H1 (cell line): ENCODE results near the gene GRK5. TPM values are rescaled to one million over a fixed set of nuclear protein-coding genes. Genes with fewer than 3 reads are reported as not detected.

Experiments
- CTCF ChIA-PET: fragments of 300-600 bp; sonication (Branson Sonifier 250); formaldehyde crosslinking; loops from one replicate; lab custom pipeline; 2021; ENCODE audit not compliant: partially characterized antibody; lab: Charles Lee
- POLR2A ChIA-PET: fragments of 300-600 bp; sonication (Branson Sonifier 250); formaldehyde crosslinking; loops from one replicate; lab custom pipeline; 2021; ENCODE audit warnings: inconsistent platforms; ENCODE audit not compliant: partially characterized antibody; lab: Charles Lee
- DNase-seq, 2 experiments: peaks; one replicate each; pipeline versions ENCODE4 v3.0.0 to v3.0.0-alpha.2; 2010 to 2022; ENCODE audit warnings: low spot score in 2 of 2, low read depth in 1 of 2, mixed read lengths in 1 of 2
- FAIRE-seq: peaks from 2 replicates; lab custom pipeline; 2011; peaks lifted over from hg19 to GRCh38; lab: Jason Lieb, UNC
- H2AFZ ChIP-seq: 2 replicates; pipeline ENCODE4 v1.8.1; 2012; ENCODE audit warnings: low read length, inconsistent platforms
- H2AK5ac ChIP-seq: 2 replicates; pipeline ENCODE4 v1.6.1; 2013; ENCODE audit warnings: low read depth, low read length
- H2BK120ac ChIP-seq: replicated peaks from 2 replicates; pipeline ENCODE3; 2013; ENCODE audit warnings: low read depth, low read length, inconsistent platforms
- H2BK12ac ChIP-seq: 2 replicates; pipeline ENCODE4 v1.6.1; 2013; ENCODE audit warnings: low read depth, low read length
- H2BK15ac ChIP-seq: 2 replicates; pipeline ENCODE4 v1.6.1; 2013; ENCODE audit warnings: low read length
- H2BK20ac ChIP-seq: 2 replicates; pipeline ENCODE4 v1.6.1; 2013; ENCODE audit warnings: low read length
- H2BK5ac ChIP-seq: 2 replicates; pipeline ENCODE4 v1.6.1; 2013; ENCODE audit warnings: low read depth, low read length
- H3K14ac ChIP-seq: 2 replicates; pipeline ENCODE4 v1.6.1; 2013; ENCODE audit warnings: inconsistent platforms; ENCODE audit not compliant: insufficient read length
- H3K18ac ChIP-seq: 2 replicates; pipeline ENCODE4 v1.6.1; 2013; ENCODE audit warnings: low read length; ENCODE audit errors: extremely low read depth
- H3K23ac ChIP-seq: 2 replicates; pipeline ENCODE4 v1.6.1; 2013; ENCODE audit warnings: inconsistent platforms; ENCODE audit not compliant: insufficient read length
- H3K23me2 ChIP-seq: 2 replicates; pipeline ENCODE4 v1.6.1; 2013; ENCODE audit warnings: low read depth, low read length
- H3K27ac ChIP-seq: 2 replicates; pipeline ENCODE4 v1.6.1; 2011; ENCODE audit warnings: low read depth, low read length, inconsistent platforms
- H3K27me3 ChIP-seq, 4 experiments: replicated peaks in 1 of 4; 1 replicate in 1 of 4; 2 replicates in 3 of 4; pipeline versions ENCODE4 v1.6.1 to v1.8.1; 2011 to 2013; ENCODE audit warnings: low read length in 3 of 4, mild to moderate bottlenecking in 3 of 4, inconsistent platforms in 2 of 4, mixed read lengths in 2 of 4, moderate library complexity in 1 of 4; ENCODE audit not compliant: control insufficient read depth in 3 of 4, insufficient read depth in 3 of 4; ENCODE audit errors: extremely low read depth in 1 of 4
- H3K36me3 ChIP-seq, 4 experiments: 2 replicates each; pipeline versions ENCODE4 v1.6.1 to v1.8.1; 2011 to 2013; ENCODE audit warnings: mild to moderate bottlenecking in 4 of 4, low read length in 3 of 4, moderate library complexity in 2 of 4, control low read depth in 1 of 4, inconsistent platforms in 1 of 4; ENCODE audit not compliant: insufficient read depth in 4 of 4, control insufficient read depth in 2 of 4
- H3K4ac ChIP-seq: replicated peaks from 2 replicates; pipeline ENCODE3; 2013; ENCODE audit warnings: low read length, low read depth, mixed read lengths, inconsistent platforms; ENCODE audit not compliant: insufficient read length
- H3K4me1 ChIP-seq, 4 experiments: replicated peaks in 1 of 4; 1 replicate in 1 of 4; 2 replicates in 3 of 4; pipeline versions ENCODE4 v1.6.1 to v1.8.1; 2011 to 2013; ENCODE audit warnings: low read length in 3 of 4, inconsistent platforms in 2 of 4, mixed read lengths in 1 of 4; ENCODE audit not compliant: insufficient read depth in 4 of 4, control insufficient read depth in 3 of 4
- H3K4me2 ChIP-seq, 2 experiments: 2 replicates each; pipeline versions ENCODE4 v1.6.1 to v1.8.1; 2011 to 2013; ENCODE audit warnings: low read depth in 2 of 2, low read length in 2 of 2, control low read depth in 1 of 2, inconsistent platforms in 1 of 2, mild to moderate bottlenecking in 1 of 2; ENCODE audit not compliant: insufficient read depth in 1 of 2
- H3K4me3 ChIP-seq, 4 experiments: fragments of 200-600, 300-600 bp in 1 of 4; sonication (generic), shearing (Covaris generic), sonication (Bioruptor Twin) in 1 of 4; 2 replicates each; pipeline versions ENCODE4 v1.5.1 to v1.8.1; 2011 to 2016; ENCODE audit warnings: low read length in 4 of 4, low read depth in 3 of 4, control low read depth in 2 of 4, inconsistent platforms in 2 of 4, mild to moderate bottlenecking in 2 of 4, mixed read lengths in 1 of 4, moderate library complexity in 1 of 4; ENCODE audit not compliant: insufficient read depth in 2 of 4; ENCODE audit errors: extremely low read depth in 1 of 4
- H3K56ac ChIP-seq: replicated peaks from 2 replicates; pipeline ENCODE3; 2013; ENCODE audit warnings: low read depth, mild to moderate bottlenecking, mixed read lengths, low read length, inconsistent platforms; ENCODE audit not compliant: insufficient read length
- H3K79me1 ChIP-seq: 2 replicates; pipeline ENCODE4 v1.6.1; 2013; ENCODE audit warnings: low read depth, low read length, control low read depth
- H3K79me2 ChIP-seq, 2 experiments: 2 replicates each; pipeline versions ENCODE4 v1.6.1 to v1.8.1; 2012 to 2013; ENCODE audit warnings: low read length in 2 of 2, mild to moderate bottlenecking in 2 of 2, inconsistent platforms in 1 of 2; ENCODE audit not compliant: insufficient read depth in 2 of 2, control insufficient read depth in 1 of 2
- H3K9ac ChIP-seq, 4 experiments: replicated peaks in 1 of 4; 1 replicate in 1 of 4; 2 replicates in 3 of 4; pipeline versions ENCODE4 v1.6.1 to v1.8.1; 2011 to 2013; ENCODE audit warnings: low read depth in 3 of 4, low read length in 3 of 4, control low read depth in 2 of 4, mild to moderate bottlenecking in 2 of 4, moderate library complexity in 2 of 4, inconsistent platforms in 1 of 4; ENCODE audit errors: extremely low read depth in 1 of 4
- H3K9me3 ChIP-seq, 2 experiments: 2 replicates each; pipeline versions ENCODE4 v1.6.1 to v1.8.1; 2012 to 2013; ENCODE audit warnings: mild to moderate bottlenecking in 2 of 2, moderate library complexity in 2 of 2, control low read depth in 1 of 2, inconsistent platforms in 1 of 2, low read depth in 1 of 2, low read length in 1 of 2, mixed read lengths in 1 of 2; ENCODE audit not compliant: insufficient read depth in 2 of 2
- H4K20me1 ChIP-seq, 2 experiments: replicated peaks in 1 of 2; 2 replicates each; pipeline versions ENCODE3 to v1.8.1; 2011 to 2013; ENCODE audit warnings: inconsistent platforms in 2 of 2, low read length in 2 of 2, mild to moderate bottlenecking in 1 of 2; ENCODE audit not compliant: insufficient read depth in 2 of 2, control insufficient read depth in 1 of 2
- H4K5ac ChIP-seq: 2 replicates; pipeline ENCODE4 v1.6.1; 2013; ENCODE audit warnings: low read length, low read depth, mixed read lengths, inconsistent platforms; ENCODE audit not compliant: insufficient read length
- H4K8ac ChIP-seq: 2 replicates; pipeline ENCODE4 v1.8.0; 2013; ENCODE audit warnings: mild to moderate bottlenecking, moderate library complexity, low read length, inconsistent platforms; ENCODE audit not compliant: insufficient read depth; ENCODE audit errors: extremely low read depth
- H4K91ac ChIP-seq: replicated peaks from 2 replicates; pipeline ENCODE3; 2013; ENCODE audit warnings: low read length, mixed read lengths, inconsistent platforms; ENCODE audit not compliant: insufficient read length
- JUN ChIP-seq: IDR thresholded peaks from 2 replicates; pipeline ENCODE4 v1.6.1; 2011; ENCODE audit warnings: low read depth, mild to moderate bottlenecking, improper control_type of control experiment, low read length
- SIRT6 ChIP-seq: IDR thresholded peaks from one replicate; pipeline ENCODE4 v1.7.1; 2012; ENCODE audit warnings: low read length, inconsistent platforms
- WGBS, 2 experiments: shearing (Covaris generic) in 1 of 2; methylation state at CpG; one replicate each; pipeline versions ENCODE4 v1.1.6 to v1.1.7; 2013 to 2015; ENCODE audit warnings: low lambda C conversion rate in 2 of 2, mixed read lengths in 2 of 2, inconsistent platforms in 1 of 2, low coverage in 1 of 2, missing lambda C conversion rate in 1 of 2; ENCODE audit not compliant: insufficient replicate concordance in 2 of 2, insufficient coverage in 1 of 2, insufficient read length in 1 of 2; ENCODE audit errors: extremely low coverage in 1 of 2, missing lambda C conversion rate in 1 of 2; 5-methylcytosine and 5-hydroxymethylcytosine counted together
- polyA plus RNA-seq, 7 experiments: library from polyadenylated mRNA; depleted of rRNA in 3 of 7; stranded (reverse) in 5 of 7; unstranded in 2 of 7; fragments of >200 nt in 5 of 7; fragments of 200-250 nt in 2 of 7; gene quantifications; 1 replicate in 5 of 7; 2 replicates in 1 of 7; 4 replicates in 1 of 7; pipeline versions ENCODE4 v1.2.1 to v1.2.3, GENCODE V29; 2011 to 2013; ENCODE audit warnings: missing spikeins in 2 of 7, mixed read lengths in 2 of 7
- total RNA-seq: library from RNA; stranded (reverse); fragmentation: NEBNext Ultra II Directional; extraction: Animal tissue kit (Norgen Biotek cat#: 25700); gene quantifications from 2 replicates; pipeline ENCODE4 v1.2.1, GENCODE V29; 2021

GRK5 gene
- total and polyA plus RNA-seq, 2 of the 8 experiments (the other 6 are each of a cell fraction or from before 2014, with no cell fraction given): 0.54 to 2.5 TPM

DNA sequence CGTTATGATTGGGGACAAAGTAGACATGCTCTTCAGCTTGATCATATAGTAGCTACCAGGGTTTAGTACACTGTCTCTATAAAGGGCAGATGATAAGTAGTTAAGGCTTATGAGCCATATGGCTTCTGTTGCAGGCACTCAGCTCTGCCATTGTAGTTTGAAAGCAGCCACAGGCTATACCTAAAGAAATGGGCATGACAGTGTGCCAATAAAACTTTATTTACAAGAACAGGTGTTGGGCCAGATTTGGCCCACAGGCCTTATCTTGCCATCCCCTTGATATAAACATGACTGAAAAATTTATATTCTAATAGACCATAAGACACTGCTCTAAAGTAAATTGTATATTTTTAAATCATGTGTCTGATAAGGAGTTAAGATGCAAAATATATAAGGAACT, 36.6 kb downstream of the GRK5 start:
- CTCF ChIA-PET: interaction anchor here (1.0 to 2.1 kb wide), 4 partner anchors 9 to 175 kb away, joined by 3 to 6 read pairs (median 4); no protein-coding TSS in a partner anchor
- Histone ChIP-seq H3K23me2 (no peaks in the 10 kb centered on the region), H3K14ac (no peak overlapping the region), H3K4ac (no peak overlapping the region), H2BK20ac (no peak overlapping the region), H3K23ac (no peak overlapping the region), H2AFZ (no peak overlapping the region), H3K4me3 (no peak overlapping the region), H4K20me1 (peaks cover 0 to 2% of the 10 kb centered on the region in 2 experiments), H3K27me3 (no peaks in the 10 kb centered on the region), H3K9ac (no peak overlapping the region), H2BK12ac (no peak overlapping the region), H2AK5ac (no peak overlapping the region), H3K9me3 (no peaks in the 10 kb centered on the region), H4K8ac (no peak overlapping the region), H3K4me1 (peaks cover 0 to 5% (median 3%) of the 10 kb centered on the region in 4 experiments; a peak in 4 of 7 replicates), H3K27ac (no peak overlapping the region), H3K4me2 (no peak overlapping the region), H2BK120ac (no peak overlapping the region), H2BK5ac (no peak overlapping the region), H3K18ac (no peak overlapping the region), H2BK15ac (no peak overlapping the region), H3K36me3 (no peaks in the 10 kb centered on the region; a peak in 1 of 8 replicates), H4K5ac (no peak overlapping the region), H3K79me1 (no peaks in the 10 kb centered on the region), H4K91ac (no peak overlapping the region), H3K56ac (no peak overlapping the region), H3K79me2 (no peaks in the 10 kb centered on the region)
- WGBS, 2 experiments: 82% methylated on average over 1 of the region's 1 CpG; no CpG with 5 or more reads in 1 of the 2 experiments
- TF ChIP-seq SIRT6 (no peak), JUN (no peak)
- no peak for DNase-seq
- POLR2A ChIA-PET: no interaction called here
- FAIRE-seq: no peak
